HG03469 (cell line): ENCODE data around the gene RGS6.

Experiments used
- ATAC-seq: cut with Tn5 transposase; IDR thresholded peaks from one replicate; pipeline ENCODE4 v1.9.1; 2021; ENCODE audit warnings: mild to moderate bottlenecking, moderate library complexity, moderate number of reproducible peaks; ENCODE audit not compliant: unreplicated experiment

Gene RGS6

DNA sequence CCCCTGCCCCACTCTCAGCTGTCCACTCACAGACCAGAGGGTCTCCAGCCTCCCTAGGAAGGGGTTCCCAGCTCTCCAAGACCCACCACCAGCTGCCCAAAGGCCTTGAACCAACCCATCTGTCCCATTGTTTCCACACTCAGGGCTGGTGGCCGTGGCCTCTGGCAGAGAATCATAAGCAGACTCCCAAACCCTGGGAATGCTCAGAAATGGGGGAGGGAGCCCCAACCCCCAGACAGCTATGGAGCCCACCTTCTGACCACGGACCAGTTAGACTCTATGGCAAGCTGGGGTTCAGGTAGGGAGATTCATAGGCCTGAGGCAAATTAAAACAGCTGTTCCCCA is 681.7 kb downstream of the RGS6 start:
- ATAC-seq, result no peak

DNA sequence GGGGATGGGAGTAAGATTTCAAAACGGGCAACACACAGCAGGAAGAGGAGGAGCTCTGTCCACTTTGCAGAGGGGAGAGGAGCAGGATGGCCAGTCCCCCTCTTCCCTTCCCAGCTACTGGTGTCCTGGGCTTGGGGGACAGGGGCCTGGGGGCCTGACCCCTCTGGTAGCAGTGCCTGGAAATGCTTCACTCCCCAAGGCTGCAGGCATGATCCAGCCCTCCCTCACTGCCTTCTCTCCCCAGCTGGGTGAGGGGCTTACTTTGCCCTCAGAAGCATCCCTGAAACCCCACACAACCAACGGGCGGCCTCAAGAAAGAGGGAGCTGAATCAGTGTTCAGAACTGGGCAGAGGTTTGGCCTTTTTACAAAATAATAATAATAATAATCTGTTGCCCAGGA is 682.1 kb downstream of the RGS6 start:
- ATAC-seq, result no peak

DNA sequence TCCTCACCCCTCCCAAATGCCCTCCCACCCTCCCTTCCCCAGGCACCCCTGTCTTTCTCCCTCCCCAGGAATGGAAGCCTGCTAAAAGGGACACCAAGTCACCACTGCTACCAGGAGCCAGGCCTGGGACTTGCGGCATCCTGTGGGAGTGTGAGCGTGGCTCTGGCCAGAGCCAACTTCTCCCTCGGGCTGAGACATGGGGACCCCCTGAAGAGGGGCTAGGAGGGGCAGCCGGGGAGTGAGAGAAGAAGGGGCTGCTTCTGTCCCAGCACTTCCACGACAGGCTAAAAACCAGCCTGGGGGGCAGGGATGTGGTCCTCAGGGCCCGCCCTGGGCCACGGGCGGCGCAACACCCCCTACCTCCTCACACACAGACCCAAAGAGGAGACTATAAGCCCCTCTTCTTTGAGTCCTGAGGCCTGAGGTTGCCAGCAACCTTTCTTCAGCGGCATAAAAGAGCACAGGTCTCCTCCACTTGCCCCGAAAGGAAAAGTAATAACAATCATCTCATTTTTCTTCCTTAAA is 682.7 kb downstream of the RGS6 start:
- ATAC-seq, result no peak

DNA sequence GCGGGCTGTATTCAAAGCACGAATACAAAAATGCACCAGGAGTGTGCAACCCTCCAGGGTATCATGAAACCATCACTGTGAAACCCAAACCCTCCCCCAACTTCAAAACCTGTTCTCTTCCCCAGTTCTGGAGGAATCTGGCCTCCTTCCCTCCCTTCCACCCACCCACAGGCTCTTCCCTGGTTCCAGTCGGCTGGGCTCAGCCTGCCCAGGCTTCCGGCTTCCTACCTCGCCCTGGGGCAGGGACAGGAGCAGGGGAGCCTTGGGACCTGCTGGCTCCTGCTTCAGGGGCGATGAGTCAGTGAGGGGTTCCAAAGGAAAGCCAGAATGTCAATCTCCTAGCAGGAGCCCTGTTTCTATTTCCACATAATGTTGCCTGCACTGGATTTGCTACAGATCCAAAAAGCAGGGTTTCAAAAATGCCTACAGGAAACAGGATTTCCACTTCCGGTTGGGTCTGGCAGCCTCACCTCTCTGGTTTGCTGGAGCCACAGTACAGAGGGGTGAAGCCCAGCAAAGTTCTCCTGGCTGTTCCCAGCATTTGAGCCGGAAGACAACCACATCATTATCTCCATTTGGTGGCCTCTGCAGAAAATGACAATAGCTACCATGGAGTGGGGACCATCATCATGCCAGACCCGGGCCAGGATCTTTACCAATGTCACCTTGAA is 683.4 kb downstream of the RGS6 start:
- ATAC-seq, result no peak
